A673 (cell line): Measurements from ENCODE around the gene TM6SF1. TPM values are rescaled to one million over a fixed set of nuclear protein-coding genes. Genes with fewer than 3 reads are reported as not detected.

Source experiments
- BruUV-seq: library from RNA; stranded (reverse); fragments of 400-500 nt; replicated peaks from 2 replicates; lab custom pipeline; 2021; lab: Mats Ljungman, UMichigan
- CTCF ChIA-PET: fragments of 300-600 bp; sonication (Branson Sonifier 250); formaldehyde crosslinking; loops from one replicate; lab custom pipeline; 2022; ENCODE audit warnings: antibody characterized with exemption; lab: Charles Lee
- POLR2A ChIA-PET: fragments of 300-600 bp; sonication (Branson Sonifier 250); formaldehyde crosslinking; loops from one replicate; lab custom pipeline; 2022; ENCODE audit warnings: antibody characterized with exemption; ENCODE audit not compliant: low non-redundant PET; lab: Charles Lee
- DNase-seq: peaks from one replicate; pipeline ENCODE4 v3.0.0-alpha.2; 2015; ENCODE audit warnings: low spot score
- H3K27ac ChIP-seq: fragments of 200-600 bp; sonication (generic); 2 replicates; pipeline ENCODE4 v1.5.1; 2016; ENCODE audit warnings: mixed run types, low read depth, mild to moderate bottlenecking, mixed read lengths, antibody characterized with exemption, low read length; ENCODE audit not compliant: poor library complexity, severe bottlenecking
- H3K27me3 ChIP-seq: fragments of 200-600 bp; sonication (generic); replicated peaks from 2 replicates; pipeline ENCODE4 v1.6.1; 2017; ENCODE audit warnings: mixed run types, low read depth, mild to moderate bottlenecking, mixed read lengths, antibody characterized with exemption, low read length; ENCODE audit not compliant: insufficient read depth, poor library complexity
- H3K36me3 ChIP-seq: fragments of 200-600 bp; sonication (generic); 2 replicates; pipeline ENCODE4 v1.6.1; 2016; ENCODE audit warnings: mixed run types, mild to moderate bottlenecking, mixed read lengths, antibody characterized with exemption, low read length; ENCODE audit not compliant: insufficient read depth, poor library complexity, severe bottlenecking
- H3K4me1 ChIP-seq: fragments of 200-600 bp; sonication (generic); 2 replicates; pipeline ENCODE4 v1.6.1; 2017; ENCODE audit warnings: mixed run types, mild to moderate bottlenecking, mixed read lengths, antibody characterized with exemption, low read length; ENCODE audit not compliant: insufficient read depth, poor library complexity, severe bottlenecking
- H3K4me3 ChIP-seq: fragments of 200-600 bp; sonication (generic); 2 replicates; pipeline ENCODE4 v1.5.1; 2016; ENCODE audit warnings: low read depth, mixed run types, mild to moderate bottlenecking, mixed read lengths, low read length; ENCODE audit not compliant: poor library complexity, severe bottlenecking
- H3K9me3 ChIP-seq: fragments of 200-600 bp; sonication (generic); 2 replicates; pipeline ENCODE4 v1.6.1; 2016; ENCODE audit warnings: mixed run types, low read depth, mild to moderate bottlenecking, mixed read lengths, antibody characterized with exemption, low read length; ENCODE audit not compliant: poor library complexity, severe bottlenecking
- EZH2 ChIP-seq: fragments of 200-600 bp; sonication (generic); IDR thresholded peaks from 2 replicates; pipeline ENCODE4 v1.6.1; 2017; ENCODE audit warnings: borderline replicate concordance, low read depth, mild to moderate bottlenecking, mixed read lengths, antibody characterized with exemption, low read length; ENCODE audit not compliant: poor library complexity, severe bottlenecking
- intact Hi-C: fragments of 100-400 bp; cut with micrococcal nuclease; formaldehyde crosslinking; loops from one replicate; pipeline ENCODE4 v1.10.0; 2022; ENCODE audit not compliant: unreplicated experiment
- microRNA-seq: library from miRNA; unstranded; fragments of <30 nt; microRNA quantifications from one replicate; pipeline ENCODE4 v1.2.0, GENCODE V29; 2021
- total RNA-seq: library from RNA; stranded (reverse); gene quantifications from 2 replicates; pipeline ENCODE4 v1.2.3, GENCODE V29; 2021
- TF ChIP-seq, protein P1 (sequence below): fragments of 300-800, 200-600 bp; sonication (generic); conservative IDR thresholded peaks from 2 replicates; pipeline ENCODE4 v1.5.1; 2017; ENCODE audit warnings: low read depth, mild to moderate bottlenecking, antibody characterized with exemption, low read length, moderate library complexity, mixed read lengths

TM6SF1 gene
- total RNA-seq, 1 experiment from 2014 or later: 1.8 TPM

DNA sequence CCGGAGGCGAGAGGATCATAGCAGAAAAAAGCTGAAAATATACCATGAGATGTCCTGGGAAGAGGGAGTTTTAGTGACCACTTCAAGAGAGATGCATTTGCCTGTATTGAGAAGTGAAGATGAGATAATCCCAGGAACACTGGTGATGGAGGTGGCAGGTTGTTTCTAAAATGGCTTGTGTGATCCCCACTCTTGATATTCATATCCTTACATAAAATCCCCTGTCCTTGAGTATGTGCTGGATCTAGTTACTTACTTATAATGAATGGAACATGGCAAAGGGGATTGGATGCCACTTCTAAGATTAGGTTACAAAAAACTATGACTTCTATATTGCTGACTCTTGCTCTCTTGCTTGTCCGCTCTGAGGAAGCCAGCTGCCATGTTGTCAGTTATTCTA, 78.1 kb downstream of the TM6SF1 start:
- no peaks in the 10 kb centered on the region for H3K9me3 ChIP-seq
- no peak overlapping the region for H3K4me3 ChIP-seq
- ChIA-PET POLR2A (no interaction called here), CTCF (no interaction called here)
- H3K27ac ChIP-seq: no peak overlapping the region
- no peaks in the 10 kb centered on the region for H3K4me1 ChIP-seq
- no peaks in the 10 kb centered on the region for H3K36me3 ChIP-seq
- DNase-seq: no peak
- intact Hi-C loops: no loop called here
- H3K27me3 ChIP-seq: no peaks in the 10 kb centered on the region
- TF ChIP-seq, protein P1, sequence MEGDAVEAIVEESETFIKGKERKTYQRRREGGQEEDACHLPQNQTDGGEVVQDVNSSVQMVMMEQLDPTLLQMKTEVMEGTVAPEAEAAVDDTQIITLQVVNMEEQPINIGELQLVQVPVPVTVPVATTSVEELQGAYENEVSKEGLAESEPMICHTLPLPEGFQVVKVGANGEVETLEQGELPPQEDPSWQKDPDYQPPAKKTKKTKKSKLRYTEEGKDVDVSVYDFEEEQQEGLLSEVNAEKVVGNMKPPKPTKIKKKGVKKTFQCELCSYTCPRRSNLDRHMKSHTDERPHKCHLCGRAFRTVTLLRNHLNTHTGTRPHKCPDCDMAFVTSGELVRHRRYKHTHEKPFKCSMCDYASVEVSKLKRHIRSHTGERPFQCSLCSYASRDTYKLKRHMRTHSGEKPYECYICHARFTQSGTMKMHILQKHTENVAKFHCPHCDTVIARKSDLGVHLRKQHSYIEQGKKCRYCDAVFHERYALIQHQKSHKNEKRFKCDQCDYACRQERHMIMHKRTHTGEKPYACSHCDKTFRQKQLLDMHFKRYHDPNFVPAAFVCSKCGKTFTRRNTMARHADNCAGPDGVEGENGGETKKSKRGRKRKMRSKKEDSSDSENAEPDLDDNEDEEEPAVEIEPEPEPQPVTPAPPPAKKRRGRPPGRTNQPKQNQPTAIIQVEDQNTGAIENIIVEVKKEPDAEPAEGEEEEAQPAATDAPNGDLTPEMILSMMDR: no peak
- no peak for TF ChIP-seq EZH2
- BruUV-seq: no TSS peak

Small RNAs within 50 kb of the gene (microRNA-seq; reads per million reads assigned to microRNA genes)
- gene MIR4515: 2.4 reads per million

Other genes starting within 250 kb of the TM6SF1 start
- 4.6 and 6.7 TPM in 2 replicates for gene HOMER2, start 154.9 kb upstream of the TM6SF1 start, total RNA-seq
- 27.4 and 28.1 TPM in 2 replicates for gene RAMAC, start 121.4 kb upstream of the TM6SF1 start, total RNA-seq
- 20.6 and 30.6 TPM in 2 replicates for gene C15orf40, start 96.0 kb upstream of the TM6SF1 start, total RNA-seq
- gene BTBD1, start 40.4 kb upstream of the TM6SF1 start, total RNA-seq: 56.7 and 58.3 TPM in 2 replicates
- 103 TPM in 2 replicates for gene HDGFL3, start 100.2 kb downstream of the TM6SF1 start, total RNA-seq
- 0.37 and 0.46 TPM in 2 replicates for gene BNC1, start 177.0 kb downstream of the TM6SF1 start, total RNA-seq